IPS-20b (cell line): Measurements from ENCODE around the gene BRIP1.

Experiments used
- H3K27ac ChIP-seq: one replicate; pipeline ENCODE4 v1.5.1; 2013; ENCODE audit warnings: low read length
- H3K27me3 ChIP-seq: 2 replicates; pipeline ENCODE4 v1.6.1; 2013; ENCODE audit warnings: mild to moderate bottlenecking, low read length, inconsistent platforms; ENCODE audit not compliant: insufficient read depth
- H3K36me3 ChIP-seq: 2 replicates; pipeline ENCODE4 v1.6.1; 2013; ENCODE audit warnings: low read depth, mild to moderate bottlenecking, inconsistent platforms, low read length, moderate library complexity; ENCODE audit not compliant: insufficient read depth
- H3K4me1 ChIP-seq: 2 replicates; pipeline ENCODE4 v1.6.1; 2013; ENCODE audit warnings: mild to moderate bottlenecking, control low read depth, inconsistent platforms, low read length, moderate library complexity; ENCODE audit not compliant: insufficient read depth
- H3K4me3 ChIP-seq: 2 replicates; pipeline ENCODE4 v1.5.1; 2013; ENCODE audit warnings: mild to moderate bottlenecking, low read length, inconsistent platforms
- H3K9ac ChIP-seq: 2 replicates; pipeline ENCODE4 v1.6.1; 2013; ENCODE audit warnings: low read depth, mild to moderate bottlenecking, inconsistent platforms, low read length, moderate library complexity
- H3K9me3 ChIP-seq: 2 replicates; pipeline ENCODE4 v1.6.1; 2013; ENCODE audit warnings: mild to moderate bottlenecking, low read depth, low read length, inconsistent platforms; ENCODE audit not compliant: insufficient read depth

Gene BRIP1

DNA sequence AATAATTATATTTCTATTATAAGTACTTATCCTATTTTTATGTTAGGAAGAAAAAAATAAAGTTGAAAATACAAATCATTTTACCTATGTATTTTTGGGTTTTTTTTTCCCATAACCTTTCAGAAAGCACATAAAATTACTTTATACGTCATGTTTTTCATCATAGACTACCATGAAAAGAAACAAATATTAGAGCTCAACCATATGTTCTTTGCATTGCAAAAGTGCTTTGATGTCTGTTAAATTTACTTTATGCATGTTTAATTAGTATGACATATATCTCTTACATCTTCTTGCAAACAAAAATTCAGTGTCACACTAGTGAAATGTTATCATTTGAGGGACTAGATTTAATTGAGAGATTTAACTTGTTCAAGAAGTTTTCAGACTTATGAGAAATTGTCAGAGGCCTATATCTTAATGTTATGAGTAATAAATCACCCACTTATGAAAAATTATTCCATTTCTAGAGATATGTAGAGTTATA, 24.0 kb downstream of the BRIP1 start:
- H3K27me3 ChIP-seq: no peaks in the 10 kb centered on the region
- H3K9ac ChIP-seq: no peak overlapping the region
- H3K36me3 ChIP-seq: peaks cover 29% of the 10 kb centered on the region
- H3K9me3 ChIP-seq: no peaks in the 10 kb centered on the region
- H3K4me1 ChIP-seq: no peaks in the 10 kb centered on the region; the same call in 1 of the 2 replicates
- H3K27ac ChIP-seq: no peak overlapping the region
- no peak overlapping the region for H3K4me3 ChIP-seq

DNA sequence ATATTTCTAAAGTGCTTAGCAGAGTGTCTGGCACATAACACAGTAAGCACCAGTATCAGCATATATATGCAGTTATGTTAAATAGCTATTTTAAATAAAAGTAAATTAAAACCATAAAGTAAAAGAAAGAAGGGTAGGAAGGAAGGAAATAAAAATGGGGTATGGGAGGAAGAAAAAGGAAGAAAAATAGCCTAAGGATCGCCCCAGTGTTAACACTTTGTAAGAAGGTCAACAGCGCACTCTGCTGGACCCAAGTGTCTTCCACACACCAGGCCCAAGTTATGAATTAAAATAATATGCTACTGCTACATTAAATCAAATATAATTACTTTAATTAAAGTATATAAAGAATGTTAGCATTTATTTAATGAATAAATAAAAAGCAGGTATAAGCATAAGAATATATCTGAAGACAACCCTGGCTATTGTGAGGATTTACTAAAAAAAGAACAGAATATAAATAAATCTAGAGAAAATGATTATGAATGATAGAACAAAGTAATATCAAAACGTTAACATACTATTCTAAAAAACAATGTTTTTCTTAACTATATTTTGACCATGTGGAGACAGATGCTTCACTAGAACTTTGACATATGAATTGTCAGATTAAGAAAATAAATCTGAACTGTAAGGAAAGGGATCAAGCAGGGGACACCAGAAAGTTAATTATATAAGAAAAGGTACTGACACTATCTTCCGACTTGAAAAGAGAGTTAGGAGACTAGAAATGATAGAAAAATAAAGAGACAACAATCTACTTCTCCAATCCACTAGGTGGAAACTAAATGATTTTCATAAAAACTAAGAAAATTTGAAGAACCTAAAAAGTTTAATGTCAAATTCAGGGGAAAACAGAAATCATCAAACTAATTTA, 25.9 kb downstream of the BRIP1 start:
- Histone ChIP-seq H3K27ac (no peak overlapping the region), H3K4me1 (no peaks in the 10 kb centered on the region; the same call in 1 of the 2 replicates), H3K9me3 (no peaks in the 10 kb centered on the region), H3K4me3 (no peak overlapping the region), H3K9ac (no peak overlapping the region), H3K36me3 (peaks cover 14% of the 10 kb centered on the region; the same call in 1 of the 2 replicates), H3K27me3 (no peaks in the 10 kb centered on the region)

DNA sequence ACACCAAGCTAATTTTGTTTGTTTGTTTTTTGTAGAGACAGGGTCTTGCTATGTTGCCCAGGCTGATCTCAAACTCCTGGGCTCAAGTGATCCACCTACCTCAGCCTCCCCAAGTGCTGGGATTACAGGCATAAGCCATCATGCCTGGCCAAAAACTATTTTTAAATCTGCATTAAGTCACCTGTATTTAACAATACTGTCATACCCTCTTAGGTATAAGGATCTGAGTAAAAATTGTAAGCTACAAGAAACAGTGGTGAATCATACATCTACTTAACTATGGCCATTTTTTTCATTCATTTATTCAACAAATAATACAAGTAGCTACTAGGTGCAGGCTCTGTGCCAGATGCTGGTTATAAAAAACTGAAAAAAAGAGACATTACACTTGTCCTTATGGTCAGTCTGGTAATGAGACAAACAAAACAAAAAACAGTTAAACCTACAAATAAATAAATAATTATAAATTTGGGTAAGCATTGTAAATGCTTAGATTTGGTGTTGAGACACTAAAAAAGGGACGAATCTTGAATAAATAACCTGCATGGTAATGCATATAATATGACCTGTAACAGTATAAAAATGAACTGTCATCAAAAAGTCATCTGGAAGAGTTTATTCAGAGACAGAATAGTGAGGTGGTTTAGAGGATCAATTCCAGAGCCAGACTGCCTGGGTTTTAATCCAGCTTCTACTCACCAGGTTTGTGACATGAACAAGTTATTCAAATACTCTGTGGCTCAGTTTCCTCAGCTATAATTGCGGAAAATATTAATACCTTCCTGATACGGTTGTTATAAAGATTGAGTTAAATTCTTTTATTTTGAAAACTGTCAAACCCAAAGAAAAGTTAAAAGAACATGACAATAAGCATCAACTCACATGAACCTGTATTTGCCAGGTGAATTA, 26.8 kb downstream of the BRIP1 start:
- H3K4me3 ChIP-seq: no peak overlapping the region
- no peaks in the 10 kb centered on the region; the same call in 1 of the 2 replicates for H3K4me1 ChIP-seq
- no peaks in the 10 kb centered on the region for H3K27me3 ChIP-seq
- no peaks in the 10 kb centered on the region for H3K9me3 ChIP-seq
- H3K27ac ChIP-seq: no peak overlapping the region
- H3K36me3 ChIP-seq: peaks cover 6% of the 10 kb centered on the region; the same call in 1 of the 2 replicates
- H3K9ac ChIP-seq: no peak overlapping the region

DNA sequence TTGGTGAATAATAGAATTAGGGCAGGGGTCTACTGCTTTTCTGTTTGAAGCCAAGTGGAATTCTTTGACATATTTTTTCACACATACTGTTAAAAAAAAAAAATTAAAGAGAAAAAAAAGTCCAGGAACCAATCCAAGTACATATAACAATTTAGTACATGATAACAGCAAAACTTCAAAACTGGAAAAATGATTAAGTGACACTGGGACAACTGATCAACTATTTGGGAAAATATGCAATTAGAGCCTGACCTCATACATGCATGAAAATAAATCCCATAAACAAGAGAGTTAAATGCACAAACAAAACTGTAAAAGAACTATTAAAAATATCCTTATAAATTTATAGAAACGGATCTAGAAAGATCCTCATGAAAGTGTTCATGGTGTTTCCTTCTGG, 27.7 kb downstream of the BRIP1 start:
- H3K9ac ChIP-seq: no peak overlapping the region
- 0 out of 2 replicates have a peak, but pooled peaks cover 4% of the 10 kb centered on the region for H3K36me3 ChIP-seq
- no peaks in the 10 kb centered on the region; the same call in 1 of the 2 replicates for H3K4me1 ChIP-seq
- no peaks in the 10 kb centered on the region for H3K9me3 ChIP-seq
- H3K27me3 ChIP-seq: no peaks in the 10 kb centered on the region
- H3K4me3 ChIP-seq: no peak overlapping the region
- no peak overlapping the region for H3K27ac ChIP-seq

DNA sequence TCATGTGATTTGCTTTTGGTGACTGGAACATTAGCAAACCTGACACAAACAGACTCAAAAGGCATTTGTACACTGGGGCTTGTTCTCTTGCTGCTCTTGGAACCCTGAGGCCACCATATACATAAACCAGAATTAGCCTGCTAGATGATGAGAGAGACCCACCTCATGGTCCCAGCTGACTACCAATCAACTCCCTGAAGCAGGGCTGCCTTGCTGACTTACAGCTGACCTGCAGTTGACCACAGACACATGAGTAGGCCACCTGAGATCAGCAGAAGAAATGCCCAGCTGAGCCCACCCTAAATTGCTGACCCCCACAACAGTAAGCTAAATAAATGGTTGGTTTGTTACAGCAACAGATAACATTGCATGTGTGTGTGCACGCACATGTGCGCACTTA, 28.7 kb downstream of the BRIP1 start:
- Histone ChIP-seq H3K27me3 (no peaks in the 10 kb centered on the region), H3K36me3 (0 out of 2 replicates have a peak, but pooled peaks cover 4% of the 10 kb centered on the region), H3K4me3 (no peak overlapping the region), H3K27ac (no peak overlapping the region), H3K9ac (no peak overlapping the region), H3K4me1 (no peaks in the 10 kb centered on the region; the same call in 1 of the 2 replicates), H3K9me3 (no peaks in the 10 kb centered on the region)

DNA sequence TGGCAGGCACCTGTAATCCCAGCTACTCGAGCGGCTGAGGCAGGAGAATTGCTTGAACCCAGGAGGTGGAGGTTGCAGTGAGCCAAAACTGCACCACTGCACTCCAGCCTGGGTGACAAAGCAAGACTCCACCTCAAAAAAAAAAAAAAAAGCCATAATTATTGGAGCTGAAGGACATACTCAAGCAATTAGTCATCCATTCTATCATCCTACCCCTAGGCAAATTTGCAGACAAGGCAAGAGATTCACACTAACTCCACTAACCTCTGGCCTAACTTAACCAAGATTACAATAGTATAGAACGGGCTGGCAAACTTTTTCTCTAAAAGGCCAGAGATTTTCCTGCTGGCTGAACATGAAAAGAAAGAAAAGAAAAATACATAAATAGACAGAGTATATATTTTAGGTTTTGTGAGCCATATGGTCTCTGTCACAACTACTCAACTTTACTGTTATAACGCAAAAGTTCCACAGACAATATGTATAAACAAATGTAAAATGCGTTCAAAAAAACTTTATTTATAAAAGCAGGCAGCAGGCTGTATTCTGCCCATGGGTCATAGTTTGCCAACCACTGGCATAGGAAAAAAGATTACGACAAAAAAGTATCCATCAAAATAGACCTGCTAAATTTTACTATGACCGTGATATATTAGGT, 29.7 kb downstream of the BRIP1 start:
- H3K27ac ChIP-seq: no peak overlapping the region
- no peaks in the 10 kb centered on the region for H3K9me3 ChIP-seq
- H3K36me3 ChIP-seq: 0 out of 2 replicates have a peak, but pooled peaks cover 8% of the 10 kb centered on the region
- H3K27me3 ChIP-seq: no peaks in the 10 kb centered on the region
- no peaks in the 10 kb centered on the region; the same call in 1 of the 2 replicates for H3K4me1 ChIP-seq
- no peak overlapping the region for H3K9ac ChIP-seq
- H3K4me3 ChIP-seq: no peak overlapping the region

DNA sequence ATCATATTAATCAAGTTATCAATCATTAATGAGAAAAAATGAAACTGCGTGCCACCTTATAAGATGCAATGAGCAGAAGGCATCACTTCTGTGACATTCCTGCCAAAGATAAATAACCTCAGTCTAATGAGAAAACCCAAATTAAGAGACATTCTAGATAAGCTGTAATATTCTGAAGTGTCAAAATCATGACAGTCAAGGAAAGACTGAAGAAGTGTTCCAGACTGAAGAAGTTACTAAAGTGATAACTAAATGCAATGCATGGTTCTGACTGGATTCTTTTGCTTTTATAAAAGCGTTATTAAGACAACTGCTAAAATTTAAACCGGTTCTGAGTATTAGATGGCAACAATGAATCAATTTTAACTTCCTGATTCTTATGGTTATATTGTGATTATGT, 30.9 kb downstream of the BRIP1 start:
- Histone ChIP-seq H3K9me3 (peaks cover 8% of the 10 kb centered on the region; the same call in 1 of the 2 replicates), H3K36me3 (peaks cover 20% of the 10 kb centered on the region)

DNA sequence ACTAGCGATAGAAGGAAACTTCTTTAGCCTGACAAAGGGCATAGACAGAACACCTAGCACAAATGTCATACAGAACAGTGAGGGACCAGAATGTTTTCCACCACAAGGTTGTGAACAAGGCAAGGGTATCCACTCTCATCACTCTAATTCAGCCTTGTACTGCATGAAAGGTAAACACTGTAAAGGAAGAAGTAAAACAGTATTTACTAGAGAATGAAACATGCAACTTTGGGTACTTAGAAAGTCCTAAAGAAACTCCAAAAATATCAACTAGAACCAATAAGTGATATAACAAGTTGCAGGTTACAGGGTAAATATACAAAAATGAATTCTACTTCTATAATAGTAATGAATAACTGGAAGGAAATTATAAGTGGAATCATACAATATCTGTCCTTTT, 32.2 kb downstream of the BRIP1 start:
- no peak overlapping the region for H3K9ac ChIP-seq
- peaks cover 20% of the 10 kb centered on the region for H3K36me3 ChIP-seq
- H3K27me3 ChIP-seq: no peaks in the 10 kb centered on the region
- H3K4me3 ChIP-seq: no peak overlapping the region
- no peaks in the 10 kb centered on the region; the same call in 1 of the 2 replicates for H3K4me1 ChIP-seq
- H3K9me3 ChIP-seq: peaks cover 8% of the 10 kb centered on the region; the same call in 1 of the 2 replicates
- H3K27ac ChIP-seq: no peak overlapping the region

More for the DNA sequence above, 30.9 kb downstream of the BRIP1 start:
- Histone ChIP-seq H3K9ac (no peak overlapping the region), H3K4me1 (no peaks in the 10 kb centered on the region; the same call in 1 of the 2 replicates), H3K4me3 (no peak overlapping the region), H3K27me3 (no peaks in the 10 kb centered on the region), H3K27ac (no peak overlapping the region)

DNA sequence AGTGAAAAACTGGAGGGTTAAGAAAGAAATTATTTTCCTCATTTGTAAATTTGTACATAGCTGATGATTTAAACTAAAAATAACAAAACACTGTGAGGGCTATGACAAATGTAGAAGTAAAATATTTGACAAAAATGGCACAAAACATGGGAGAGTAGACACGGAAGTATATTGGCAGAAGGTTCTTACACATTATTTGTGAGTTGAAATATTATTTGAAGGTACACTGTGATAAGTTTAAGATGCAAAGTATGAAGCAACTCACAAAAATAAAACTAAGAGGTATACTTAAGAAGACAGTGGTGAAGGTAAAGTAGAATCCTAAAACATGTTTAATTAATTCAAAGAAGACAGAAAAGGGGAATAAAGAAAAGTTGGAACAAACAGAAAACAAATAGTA, 34.6 kb downstream of the BRIP1 start:
- Histone ChIP-seq H3K9ac (no peak overlapping the region), H3K4me3 (no peak overlapping the region), H3K4me1 (no peaks in the 10 kb centered on the region), H3K9me3 (peaks cover 8% of the 10 kb centered on the region; the same call in 1 of the 2 replicates), H3K27ac (no peak overlapping the region), H3K36me3 (peaks cover 16% of the 10 kb centered on the region), H3K27me3 (no peaks in the 10 kb centered on the region)

DNA sequence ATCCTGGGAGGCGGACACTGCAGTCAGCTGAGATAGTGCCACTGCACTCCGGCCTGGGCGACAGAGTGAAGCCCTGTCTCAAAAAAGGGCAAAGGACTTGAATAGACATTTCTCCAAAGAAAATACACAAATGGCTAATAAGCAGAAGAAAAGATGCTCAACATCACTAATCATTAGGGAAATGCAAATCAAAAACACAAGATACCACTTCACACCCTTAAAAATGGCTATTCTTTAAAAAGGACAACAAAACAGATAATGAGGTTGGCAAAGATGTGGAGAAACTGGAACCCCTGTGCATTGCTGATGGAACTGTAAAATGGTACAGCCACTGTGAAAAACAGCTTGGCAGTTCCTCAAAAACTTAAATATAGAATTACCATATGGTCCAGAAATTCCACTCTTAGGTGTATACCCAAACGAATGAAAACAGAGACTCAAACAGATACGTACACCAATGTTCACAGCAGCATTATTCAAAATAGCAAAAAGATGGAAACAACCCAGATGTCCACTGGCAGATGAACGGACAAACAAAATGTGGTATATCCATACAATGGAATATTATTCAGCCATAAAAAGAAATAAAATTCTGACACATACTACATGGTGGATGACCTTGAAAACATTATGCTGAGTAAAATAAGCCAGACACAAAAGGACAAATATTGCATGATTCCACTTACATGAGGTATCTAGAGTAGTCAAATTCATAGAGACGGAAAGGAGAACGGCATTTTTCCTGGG, 35.5 kb downstream of the BRIP1 start:
- no peak overlapping the region for H3K4me3 ChIP-seq
- no peak overlapping the region for H3K9ac ChIP-seq
- H3K36me3 ChIP-seq: peaks cover 16% of the 10 kb centered on the region
- H3K4me1 ChIP-seq: no peaks in the 10 kb centered on the region
- H3K27me3 ChIP-seq: no peaks in the 10 kb centered on the region
- no peak overlapping the region for H3K27ac ChIP-seq
- H3K9me3 ChIP-seq: peaks cover 8% of the 10 kb centered on the region; the same call in 1 of the 2 replicates
